ENCODE data around the gene DGKI.

GRCh38 chr7:137743021-137743420, 103.8 kb downstream of the DGKI start:
- TF ChIP-seq CTCF (IDR thresholded peaks at IDR 0.05), result no peak
- no peak for TF ChIP-seq TCF7L2 (IDR thresholded peaks at IDR 0.05; ENCODE audit: low read depth, low read length)
- TF ChIP-seq REST (IDR thresholded peaks at IDR 0.05; ENCODE audit: insufficient read depth in 1 of 2, low read depth in 2 of 2, low read length in 1 of 2), result no peak
- TF ChIP-seq POLR2AphosphoS5 (IDR thresholded peaks at IDR 0.05; ENCODE audit: low read depth, low read length), result no peak
- no peak for TF ChIP-seq SIN3A (IDR thresholded peaks at IDR 0.05; ENCODE audit: borderline replicate concordance, insufficient read depth, low read depth, low read length)
